GM19099 (cell line): ENCODE results near the gene UBE3D.

Experiments used
- POLR2A ChIP-seq: IDR thresholded peaks from 3 replicates; pipeline ENCODE4 v1.6.1; 2011; ENCODE audit warnings: low read depth; ENCODE audit not compliant: insufficient read length; ENCODE audit errors: extremely low read depth

Gene UBE3D

DNA sequence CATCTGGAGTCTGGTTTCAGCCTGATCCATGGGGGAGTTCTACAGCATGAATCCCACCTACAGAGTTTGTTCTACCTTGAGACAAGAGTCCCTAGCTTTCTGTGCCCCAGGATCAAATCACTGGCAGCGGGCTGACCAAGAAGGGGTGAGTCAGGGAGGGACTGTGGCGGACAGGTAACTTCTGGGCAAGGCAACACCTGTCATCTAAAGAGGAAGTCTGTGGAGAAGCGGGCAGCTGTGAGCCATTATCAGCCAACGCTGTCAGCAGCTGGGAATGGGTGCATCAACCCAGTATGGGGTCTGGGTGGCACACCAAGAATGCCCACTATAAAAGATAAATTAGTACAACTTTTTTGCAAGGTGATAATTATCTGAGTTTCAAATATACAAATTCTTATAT is 45.9 kb downstream of the UBE3D start:
- no peak for TF ChIP-seq POLR2A

DNA sequence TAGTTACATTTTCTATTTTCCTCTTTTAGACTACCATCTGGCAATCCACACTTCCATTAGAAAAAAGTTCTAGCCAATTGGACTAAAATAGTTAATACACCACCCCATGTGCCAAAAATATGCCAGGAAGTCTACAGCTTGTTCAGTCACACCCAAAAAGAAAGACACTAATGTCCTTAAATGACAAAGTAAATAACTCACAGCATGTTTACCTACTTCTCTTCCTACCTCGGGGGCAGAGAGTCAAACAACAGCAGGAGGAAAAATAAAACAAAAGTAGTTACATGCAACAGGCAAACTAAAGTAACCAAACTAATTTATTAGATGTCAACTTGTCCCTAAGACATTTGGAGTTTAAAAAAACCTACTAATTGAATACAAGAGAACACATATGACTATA is 57.0 kb downstream of the UBE3D start:
- no peak for TF ChIP-seq POLR2A

DNA sequence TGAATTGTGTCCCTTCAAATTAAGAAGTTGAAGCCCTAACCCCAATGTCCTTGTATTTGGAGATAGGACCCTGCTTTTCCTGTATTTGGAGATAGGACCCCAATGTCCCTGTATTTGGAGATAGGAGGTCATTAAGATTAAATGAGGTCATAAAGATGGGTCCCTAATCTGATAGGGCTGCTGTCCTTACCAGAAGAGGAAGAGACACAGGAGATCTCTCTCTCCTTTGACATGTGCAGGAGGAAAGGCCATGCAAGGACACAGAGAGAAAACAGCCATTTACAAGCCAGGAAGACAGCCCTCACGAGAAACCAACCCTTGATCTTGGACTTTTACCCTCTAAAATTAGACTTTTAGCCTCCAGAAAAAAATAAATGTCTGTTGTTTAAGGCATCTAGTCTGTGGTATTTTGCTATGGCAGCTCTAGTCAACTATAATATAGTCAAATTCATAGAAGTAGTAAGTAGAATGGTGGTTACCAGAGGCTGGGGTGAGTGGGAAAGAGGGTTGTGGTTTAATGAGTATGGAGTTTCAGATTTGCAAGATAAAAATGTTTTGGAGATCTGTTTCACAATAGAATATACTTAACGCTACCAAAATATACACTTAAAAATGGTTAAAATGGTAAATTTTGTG is 59.3 kb downstream of the UBE3D start:
- no peak for TF ChIP-seq POLR2A

DNA sequence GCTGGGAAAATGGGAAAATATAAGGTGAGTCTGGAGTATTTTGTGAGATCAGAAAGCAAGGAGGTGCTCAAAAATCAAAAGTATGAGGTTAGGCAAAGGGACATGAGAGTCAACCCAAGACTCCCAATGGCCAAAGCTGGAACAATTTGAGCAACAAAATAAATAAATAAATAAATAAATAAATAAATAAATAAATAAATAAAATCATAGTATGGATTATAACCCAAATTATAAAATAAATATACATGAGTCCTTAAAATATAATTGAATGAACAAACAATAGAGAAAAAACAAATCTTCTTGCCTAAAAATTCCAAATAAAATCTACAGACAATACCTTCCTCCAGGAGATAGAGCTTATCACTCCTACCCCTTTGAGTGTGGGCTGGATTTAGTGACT is 69.5 kb downstream of the UBE3D start:
- TF ChIP-seq POLR2A, result no peak

DNA sequence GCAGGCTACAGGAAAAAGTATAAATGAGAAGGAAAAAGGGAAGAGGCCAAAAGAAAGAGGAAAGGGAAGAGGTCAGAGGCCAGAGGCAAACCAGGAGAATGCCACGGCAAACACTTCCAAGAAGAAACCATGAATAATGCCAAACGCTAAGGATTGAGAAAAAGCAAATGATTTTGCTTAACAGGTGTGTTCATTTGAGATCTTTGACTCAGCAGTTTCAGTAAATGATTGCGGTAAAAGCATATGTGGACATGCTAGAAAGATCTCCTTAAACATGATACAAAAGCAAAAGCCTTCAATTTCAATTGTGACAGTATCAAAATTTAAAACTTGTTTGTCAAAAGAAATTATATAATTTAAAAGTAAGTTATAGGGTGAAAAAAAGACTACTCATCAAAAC is 70.6 kb downstream of the UBE3D start:
- TF ChIP-seq POLR2A, result no peak

DNA sequence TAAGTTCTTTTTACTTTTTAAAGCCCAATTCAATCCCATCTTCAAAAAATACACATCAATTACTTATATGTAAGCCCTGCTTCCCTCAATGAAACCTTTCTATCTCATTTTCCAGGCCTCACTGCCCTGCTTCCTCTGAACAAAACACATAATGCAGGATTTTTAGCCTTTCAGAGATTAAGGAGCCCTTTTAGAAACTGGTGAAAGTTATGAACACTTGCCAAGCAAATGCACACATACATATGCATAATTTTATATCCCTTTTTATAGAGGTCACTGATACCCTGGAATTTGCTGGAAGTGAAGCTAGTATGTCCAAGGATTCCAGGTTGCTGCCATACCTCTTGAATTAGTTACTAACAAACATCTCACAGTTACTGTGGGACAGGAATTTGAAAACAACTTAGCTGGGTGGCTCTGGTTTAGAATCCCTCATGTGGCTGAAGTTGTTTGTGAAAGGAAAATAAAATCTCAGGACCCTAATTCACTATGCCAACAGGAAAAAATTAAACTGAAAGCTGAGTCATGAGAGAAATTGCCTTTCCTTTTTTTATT is 75.8 kb downstream of the UBE3D start:
- no peak for TF ChIP-seq POLR2A

GRCh38 chr6:82988930-82989351 is 76.7 kb downstream of the UBE3D start:
- no peak for TF ChIP-seq POLR2A

DNA sequence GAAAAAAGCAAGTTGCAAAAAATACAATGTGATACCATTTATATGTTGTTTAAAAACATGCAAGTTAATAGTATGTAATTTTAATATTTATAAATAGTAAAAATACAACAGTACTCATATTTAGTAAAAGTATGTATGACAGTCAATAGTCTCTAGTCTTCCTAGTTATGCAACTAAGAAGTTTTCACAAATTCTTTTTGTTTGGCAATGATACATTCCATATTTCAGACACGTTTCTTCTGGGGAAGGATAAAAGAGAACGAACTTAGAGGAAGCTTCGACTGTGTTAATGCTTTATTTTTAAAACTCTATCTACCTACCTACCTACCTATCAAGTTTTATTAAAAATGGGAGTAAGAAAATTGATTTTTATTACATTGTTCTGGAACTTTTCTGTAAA is 77.7 kb downstream of the UBE3D start:
- TF ChIP-seq POLR2A, result no peak

DNA sequence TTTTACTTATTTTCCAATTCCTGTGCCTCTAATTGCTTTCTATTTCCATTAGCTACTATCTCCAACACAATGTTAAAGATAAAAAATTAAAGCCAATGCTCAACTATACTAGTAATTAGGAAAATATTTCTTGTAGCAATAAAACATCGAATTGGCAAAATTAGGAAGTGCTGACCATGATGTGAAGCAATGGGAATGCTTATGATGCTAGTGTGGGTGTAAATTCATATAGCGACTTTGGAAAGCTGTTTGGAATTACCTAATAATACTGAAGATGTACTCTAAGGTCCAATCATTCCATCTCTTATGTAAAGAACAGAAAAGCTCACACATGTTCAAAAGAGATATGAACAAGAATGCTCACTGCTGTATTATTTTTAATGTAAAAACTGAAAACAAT is 78.2 kb downstream of the UBE3D start:
- TF ChIP-seq POLR2A, result no peak

DNA sequence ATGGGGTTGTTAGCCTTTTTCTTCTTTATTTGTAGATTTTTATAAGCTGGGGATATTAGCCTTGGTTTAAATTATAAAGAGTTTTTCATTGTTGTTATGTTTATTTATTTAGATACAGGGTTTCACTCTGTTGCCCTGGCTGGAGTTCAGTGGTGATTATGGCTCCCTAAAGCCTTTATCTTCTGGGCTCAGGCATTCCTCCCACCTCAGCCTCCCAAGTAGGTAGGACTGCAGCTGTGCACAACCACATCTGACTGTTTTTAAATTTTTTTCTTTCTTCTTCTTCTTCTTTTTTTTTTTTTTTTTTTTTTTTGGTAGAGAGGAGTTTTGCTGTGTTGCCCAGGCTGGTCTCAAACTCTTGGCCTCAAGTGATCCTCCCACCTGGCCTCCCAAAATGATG is 80.9 kb downstream of the UBE3D start:
- no peak for TF ChIP-seq POLR2A

GRCh38 chr6:82980086-82980485 is 85.6 kb downstream of the UBE3D start:
- TF ChIP-seq POLR2A, result no peak

GRCh38 chr6:82979657-82980056 is 86.0 kb downstream of the UBE3D start:
- no peak for TF ChIP-seq POLR2A

DNA sequence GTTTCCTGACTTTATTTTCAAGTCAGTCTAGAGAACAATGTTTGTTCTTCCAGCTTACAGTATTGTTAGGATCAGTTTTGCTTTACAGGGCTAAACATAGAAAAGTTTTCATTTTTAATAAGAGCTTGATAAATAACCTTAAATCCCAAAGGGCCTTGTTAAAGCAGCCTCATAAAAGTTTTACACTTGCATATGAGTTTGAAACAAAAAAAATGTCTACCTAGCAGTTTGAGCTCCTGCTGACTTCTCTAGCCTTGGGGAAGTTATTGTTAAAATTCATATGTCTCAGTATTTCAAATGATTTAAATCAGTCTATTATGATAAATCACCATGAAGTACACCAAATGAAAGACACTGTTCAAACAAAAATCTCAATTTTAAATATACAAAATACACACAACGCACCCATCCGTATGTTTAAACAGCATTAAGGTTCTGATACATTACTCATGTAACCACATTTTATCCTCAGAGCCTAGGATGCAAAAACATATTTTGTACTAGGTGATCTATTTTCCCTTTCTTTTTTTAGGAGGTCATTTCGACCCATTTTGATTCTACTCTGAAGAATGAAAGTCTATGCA is 87.2 kb downstream of the UBE3D start:
- no peak for TF ChIP-seq POLR2A

- no peak for TF ChIP-seq POLR2A
Measured at GRCh38 chr6:82976179-82976578, 89.5 kb downstream of the UBE3D start.

DNA sequence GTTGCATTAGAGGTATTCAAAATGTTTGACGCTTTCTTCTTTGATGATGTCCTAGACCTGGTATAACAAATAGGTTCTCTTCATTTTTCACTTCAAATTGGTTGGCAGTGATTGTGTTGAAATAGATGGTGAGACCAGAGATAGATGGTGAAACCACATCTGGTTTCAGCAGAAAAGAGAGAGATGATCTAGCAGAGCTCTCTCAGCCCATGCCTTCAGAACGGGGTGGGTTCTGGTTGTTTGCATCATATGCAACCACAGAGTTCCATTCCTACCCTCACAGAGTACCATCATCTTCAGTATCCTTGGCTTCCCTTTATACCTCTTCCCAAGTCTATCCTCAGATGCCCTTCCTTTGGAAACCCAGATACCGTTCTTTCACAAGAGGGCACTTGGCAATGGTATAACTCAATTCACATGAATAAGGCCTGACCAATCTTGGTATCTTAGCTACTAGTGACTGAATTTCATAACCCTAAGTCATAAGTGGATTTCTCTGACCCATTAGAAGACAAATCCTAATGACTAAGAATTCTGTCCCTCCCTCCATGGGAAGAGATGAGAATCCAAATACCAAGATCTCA is 93.7 kb downstream of the UBE3D start:
- no peak for TF ChIP-seq POLR2A

DNA sequence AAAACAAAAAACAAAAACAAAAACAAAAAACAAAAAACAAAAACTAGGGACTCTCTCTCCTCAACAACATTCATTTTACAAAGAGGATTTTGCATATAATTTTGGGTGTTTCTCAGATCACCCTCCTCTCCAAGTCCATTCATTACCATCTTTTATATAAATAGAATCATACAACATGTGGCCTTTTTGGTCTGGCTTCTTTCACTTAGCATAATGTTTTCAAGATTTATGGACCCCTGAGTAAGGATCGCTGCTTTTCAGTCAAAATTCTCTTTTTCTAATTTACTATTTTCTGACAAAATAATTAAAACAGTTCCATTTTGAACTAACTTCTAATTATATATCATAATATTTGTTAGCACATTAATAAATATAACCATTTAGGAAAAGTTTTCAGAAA is 94.8 kb downstream of the UBE3D start:
- no peak for TF ChIP-seq POLR2A
